ENCODE measurements around the gene NRXN3.

The NRXN3 gene

DNA sequence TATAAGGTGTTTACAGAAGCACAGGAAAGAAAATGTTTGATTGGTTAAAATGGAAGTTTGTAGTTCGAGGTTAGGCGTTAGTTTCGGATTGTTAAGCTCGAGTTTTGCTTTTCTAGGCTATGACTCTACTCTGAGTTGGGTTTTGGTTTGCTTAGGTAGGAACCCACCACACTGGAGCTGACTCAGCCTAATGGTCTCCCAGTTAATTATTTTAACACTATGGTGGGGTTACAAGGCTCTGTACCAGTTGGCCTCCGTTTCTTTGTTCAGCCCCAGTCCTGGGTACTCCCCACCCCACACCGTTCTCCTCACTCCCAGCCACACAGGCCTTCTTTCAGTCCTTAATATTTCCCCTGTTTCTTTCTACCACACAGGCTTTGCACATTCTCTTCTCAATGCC, 583.9 kb downstream of the NRXN3 start:
- in situ Hi-C loops (cut with MboI; ENCODE audit: low pct_unique_long_range_greater_than_20kb, low sequenced_read_pairs, unreplicated experiment) = no loop called here
- DNase-seq (ENCODE audit: low spot score) = no peak
- TF ChIP-seq, protein P1, sequence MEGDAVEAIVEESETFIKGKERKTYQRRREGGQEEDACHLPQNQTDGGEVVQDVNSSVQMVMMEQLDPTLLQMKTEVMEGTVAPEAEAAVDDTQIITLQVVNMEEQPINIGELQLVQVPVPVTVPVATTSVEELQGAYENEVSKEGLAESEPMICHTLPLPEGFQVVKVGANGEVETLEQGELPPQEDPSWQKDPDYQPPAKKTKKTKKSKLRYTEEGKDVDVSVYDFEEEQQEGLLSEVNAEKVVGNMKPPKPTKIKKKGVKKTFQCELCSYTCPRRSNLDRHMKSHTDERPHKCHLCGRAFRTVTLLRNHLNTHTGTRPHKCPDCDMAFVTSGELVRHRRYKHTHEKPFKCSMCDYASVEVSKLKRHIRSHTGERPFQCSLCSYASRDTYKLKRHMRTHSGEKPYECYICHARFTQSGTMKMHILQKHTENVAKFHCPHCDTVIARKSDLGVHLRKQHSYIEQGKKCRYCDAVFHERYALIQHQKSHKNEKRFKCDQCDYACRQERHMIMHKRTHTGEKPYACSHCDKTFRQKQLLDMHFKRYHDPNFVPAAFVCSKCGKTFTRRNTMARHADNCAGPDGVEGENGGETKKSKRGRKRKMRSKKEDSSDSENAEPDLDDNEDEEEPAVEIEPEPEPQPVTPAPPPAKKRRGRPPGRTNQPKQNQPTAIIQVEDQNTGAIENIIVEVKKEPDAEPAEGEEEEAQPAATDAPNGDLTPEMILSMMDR (IDR thresholded peaks at IDR 0.05; ENCODE audit: extremely low read depth, insufficient read depth, missing control alignments) = no peak

DNA sequence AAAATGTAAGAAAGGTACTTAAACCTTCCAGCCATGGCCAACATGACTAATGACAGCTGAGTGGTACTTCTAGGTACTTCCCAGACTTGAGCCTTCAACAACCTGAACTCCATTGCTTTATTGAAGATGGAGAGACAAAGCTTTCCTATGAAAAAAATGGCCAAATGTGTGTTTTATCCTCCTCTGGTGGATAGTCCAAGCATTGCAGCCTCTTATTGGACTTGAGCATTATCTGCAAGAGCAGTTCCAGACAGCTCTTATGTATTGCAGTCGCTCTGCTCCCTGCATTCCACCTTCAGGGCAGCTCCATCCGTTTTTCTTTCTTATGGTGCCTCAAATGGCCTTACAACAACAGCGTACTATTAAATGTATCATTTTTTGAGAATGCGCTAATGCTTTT, 588.2 kb downstream of the NRXN3 start:
- peak; percentile 34 for DNase-seq (ENCODE audit: low spot score)
- in situ Hi-C loops (cut with MboI; ENCODE audit: low pct_unique_long_range_greater_than_20kb, low sequenced_read_pairs, unreplicated experiment) = no loop called here
- TF ChIP-seq, protein P1 (IDR thresholded peaks at IDR 0.05; ENCODE audit: extremely low read depth, insufficient read depth, missing control alignments) = peak; percentile 50

DNA sequence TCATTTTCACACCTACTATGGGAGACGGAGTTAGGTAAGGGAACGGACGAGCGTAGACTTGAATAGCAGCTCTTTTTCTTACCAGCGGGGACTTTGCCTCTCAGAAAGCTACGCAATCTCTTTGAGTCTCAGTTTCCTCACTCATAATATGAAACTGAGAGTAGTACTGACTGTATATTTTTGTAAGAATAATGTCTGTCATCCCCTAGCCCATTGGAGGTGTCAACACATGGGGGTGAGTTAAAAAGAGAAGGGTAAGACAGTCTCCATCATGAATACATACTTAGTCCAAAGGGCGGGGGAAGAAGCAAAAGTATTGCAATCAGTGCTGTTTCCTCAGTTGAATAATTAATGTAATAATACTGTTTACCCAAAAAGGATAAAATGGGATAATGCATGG, 592.2 kb downstream of the NRXN3 start:
- DNase-seq (ENCODE audit: low spot score) = no peak
- TF ChIP-seq, protein P1 (IDR thresholded peaks at IDR 0.05; ENCODE audit: extremely low read depth, insufficient read depth, missing control alignments) = no peak
- in situ Hi-C loops (cut with MboI; ENCODE audit: low pct_unique_long_range_greater_than_20kb, low sequenced_read_pairs, unreplicated experiment) = no loop called here

DNA sequence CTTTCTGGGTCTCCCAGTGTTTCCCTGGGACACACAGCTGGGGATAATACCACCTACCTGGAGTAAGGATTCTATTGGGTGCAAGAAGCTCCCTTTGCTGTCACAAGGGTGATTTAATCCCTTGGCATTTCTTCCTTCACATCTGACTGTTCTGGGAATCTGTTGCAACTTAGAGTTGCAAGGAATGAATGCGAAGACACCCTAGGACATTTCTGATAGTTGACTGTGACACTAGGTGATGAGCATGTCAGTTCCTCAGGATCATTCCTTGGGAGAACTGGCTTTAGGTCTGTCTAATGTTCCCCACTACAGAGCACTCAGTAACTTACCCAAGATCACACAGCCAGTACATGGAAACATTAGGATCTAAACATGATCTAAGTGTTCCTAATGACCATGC, 593.6 kb downstream of the NRXN3 start:
- TF ChIP-seq, protein P1 (IDR thresholded peaks at IDR 0.05; ENCODE audit: extremely low read depth, insufficient read depth, missing control alignments) = no peak
- in situ Hi-C loops (cut with MboI; ENCODE audit: low pct_unique_long_range_greater_than_20kb, low sequenced_read_pairs, unreplicated experiment) = no loop called here
- DNase-seq (ENCODE audit: low spot score) = no peak

DNA sequence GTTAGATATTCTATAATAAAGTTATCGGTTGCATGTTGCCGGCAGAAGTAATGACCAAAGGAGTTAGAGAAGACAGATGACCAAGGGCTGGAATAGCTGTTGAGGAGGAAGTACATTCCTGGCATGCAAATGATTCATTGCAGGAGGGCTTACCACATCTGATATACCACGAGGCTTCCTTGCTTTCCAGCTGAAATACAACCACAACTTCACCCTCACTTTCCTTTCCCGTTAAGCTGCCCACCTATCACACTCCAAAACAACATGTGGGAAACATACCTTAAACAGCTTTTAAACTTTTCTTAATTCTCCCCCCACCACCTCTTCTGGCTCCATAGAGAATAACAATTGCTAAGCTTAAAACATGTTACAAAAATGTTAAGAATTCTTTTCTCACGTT, 594.1 kb downstream of the NRXN3 start:
- in situ Hi-C loops (cut with MboI; ENCODE audit: low pct_unique_long_range_greater_than_20kb, low sequenced_read_pairs, unreplicated experiment) = no loop called here
- no peak for DNase-seq (ENCODE audit: low spot score)
- TF ChIP-seq, protein P1 (IDR thresholded peaks at IDR 0.05; ENCODE audit: extremely low read depth, insufficient read depth, missing control alignments) = no peak

DNA sequence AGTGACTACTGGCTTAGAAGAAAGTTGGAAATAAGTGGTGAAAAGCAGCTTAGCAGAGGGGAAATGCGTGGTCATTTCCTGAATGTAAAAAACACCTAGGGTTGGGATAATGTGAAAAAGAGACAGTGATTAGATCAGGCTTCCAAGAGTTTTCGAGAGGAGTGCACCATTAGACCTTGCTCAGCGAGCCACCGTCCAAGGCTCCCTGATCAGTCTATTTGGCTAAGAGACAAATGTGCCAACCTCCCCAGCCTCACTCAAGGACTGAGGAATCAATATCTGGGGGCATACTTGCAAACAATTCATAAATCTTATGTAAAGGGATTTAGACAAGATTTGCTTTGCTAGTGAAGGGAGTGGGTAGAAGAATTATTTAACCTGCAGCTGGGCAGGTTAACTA, 594.5 kb downstream of the NRXN3 start:
- TF ChIP-seq, protein P1 (IDR thresholded peaks at IDR 0.05; ENCODE audit: extremely low read depth, insufficient read depth, missing control alignments) = no peak
- in situ Hi-C loops (cut with MboI; ENCODE audit: low pct_unique_long_range_greater_than_20kb, low sequenced_read_pairs, unreplicated experiment) = no loop called here
- DNase-seq (ENCODE audit: low spot score) = no peak

DNA sequence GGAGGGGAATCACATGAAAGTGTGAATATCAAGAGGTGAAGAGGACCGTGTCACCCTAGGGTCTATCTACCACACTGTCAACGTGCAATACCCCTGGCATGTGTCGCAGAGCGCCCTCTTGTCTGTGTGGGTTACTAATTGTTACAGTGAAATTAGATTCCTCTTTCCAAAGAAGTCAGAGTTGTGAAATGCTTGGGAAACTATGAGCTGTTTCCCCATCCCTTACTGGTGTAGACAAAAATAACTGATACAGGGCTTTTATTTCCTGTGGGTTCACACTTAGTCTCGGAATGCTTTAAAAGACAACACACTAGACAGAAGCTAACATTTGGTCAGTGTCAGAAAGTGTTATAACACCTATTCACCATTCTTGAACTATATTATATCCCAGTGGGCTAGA, 597.3 kb downstream of the NRXN3 start:
- TF ChIP-seq, protein P1 (IDR thresholded peaks at IDR 0.05; ENCODE audit: extremely low read depth, insufficient read depth, missing control alignments) = no peak
- DNase-seq (ENCODE audit: low spot score) = no peak
- in situ Hi-C loops (cut with MboI; ENCODE audit: low pct_unique_long_range_greater_than_20kb, low sequenced_read_pairs, unreplicated experiment) = no loop called here
